ENCODE data around the gene CDYL2.

DNA sequence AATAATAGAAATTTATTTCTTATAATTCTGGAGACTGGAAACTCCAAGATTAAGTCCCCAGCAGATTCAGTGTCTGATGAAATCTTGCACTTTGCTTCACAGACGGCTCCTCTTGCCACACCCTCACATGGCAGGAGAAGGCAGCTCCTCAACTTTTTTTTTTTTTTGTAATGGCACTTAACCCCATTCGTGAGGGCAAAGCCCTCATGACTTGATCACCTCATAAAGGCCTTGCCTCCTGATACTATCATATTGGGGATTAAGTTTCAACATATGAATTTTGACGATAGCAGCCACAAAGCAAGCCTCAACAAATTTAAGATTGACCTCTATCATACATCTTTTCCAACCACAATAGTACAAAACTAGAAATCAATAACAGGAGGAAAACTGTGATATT is 42.3 kb upstream of the CDYL2 start:
- TF ChIP-seq, protein P1, sequence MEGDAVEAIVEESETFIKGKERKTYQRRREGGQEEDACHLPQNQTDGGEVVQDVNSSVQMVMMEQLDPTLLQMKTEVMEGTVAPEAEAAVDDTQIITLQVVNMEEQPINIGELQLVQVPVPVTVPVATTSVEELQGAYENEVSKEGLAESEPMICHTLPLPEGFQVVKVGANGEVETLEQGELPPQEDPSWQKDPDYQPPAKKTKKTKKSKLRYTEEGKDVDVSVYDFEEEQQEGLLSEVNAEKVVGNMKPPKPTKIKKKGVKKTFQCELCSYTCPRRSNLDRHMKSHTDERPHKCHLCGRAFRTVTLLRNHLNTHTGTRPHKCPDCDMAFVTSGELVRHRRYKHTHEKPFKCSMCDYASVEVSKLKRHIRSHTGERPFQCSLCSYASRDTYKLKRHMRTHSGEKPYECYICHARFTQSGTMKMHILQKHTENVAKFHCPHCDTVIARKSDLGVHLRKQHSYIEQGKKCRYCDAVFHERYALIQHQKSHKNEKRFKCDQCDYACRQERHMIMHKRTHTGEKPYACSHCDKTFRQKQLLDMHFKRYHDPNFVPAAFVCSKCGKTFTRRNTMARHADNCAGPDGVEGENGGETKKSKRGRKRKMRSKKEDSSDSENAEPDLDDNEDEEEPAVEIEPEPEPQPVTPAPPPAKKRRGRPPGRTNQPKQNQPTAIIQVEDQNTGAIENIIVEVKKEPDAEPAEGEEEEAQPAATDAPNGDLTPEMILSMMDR (IDR thresholded peaks at IDR 0.05; ENCODE audit: insufficient read depth, low read depth, low read length): no peak
- no peak for TF ChIP-seq EZH2 (IDR thresholded peaks at IDR 0.05; ENCODE audit: insufficient read depth, low read length)
